CD4-positive, alpha-beta T cell treated with Interleukin-4 for 1 hour (primary cell): ENCODE measurements around the gene AMN.

Experiments used
- DNase-seq, 2 donors: peaks; one replicate each; pipeline ENCODE4 v3.0.0-alpha.2; 2020 to 2022

The AMN gene

GRCh38 chr14:102928412-102929240 is 6.2 kb downstream of the AMN start:
- DNase-seq, result peak; percentile 85 to 86

GRCh38 chr14:102929241-102930137 is 7.0 kb downstream of the AMN start:
- DNase-seq, result no peak

- no peak for DNase-seq
These were observed 7.8 kb downstream of the AMN start for GRCh38 chr14:102930138-102930752.

- no peak for DNase-seq
These were observed 8.5 kb downstream of the AMN start for GRCh38 chr14:102930753-102931579.

GRCh38 chr14:102931580-102932285 is 9.3 kb downstream of the AMN start:
- DNase-seq, result no peak

- no peak for DNase-seq
These were observed 10.2 kb downstream of the AMN start for GRCh38 chr14:102932484-102933248.

- no peak for DNase-seq
These were observed 11.3 kb downstream of the AMN start for GRCh38 chr14:102933618-102934231.

- DNase-seq, result no peak
These were observed 13.3 kb downstream of the AMN start for GRCh38 chr14:102935756-102936155.

- DNase-seq, result no peak
These were observed 15.1 kb downstream of the AMN start for GRCh38 chr14:102937331-102938175.

- DNase-seq, result no peak
These were observed 15.7 kb downstream of the AMN start for GRCh38 chr14:102938191-102938590.

- DNase-seq, result no peak
These were observed 16.9 kb downstream of the AMN start for GRCh38 chr14:102939329-102939728.

- DNase-seq, result no peak
These were observed 17.5 kb downstream of the AMN start for GRCh38 chr14:102939820-102940561.

- no peak for DNase-seq
These were observed 18.4 kb downstream of the AMN start for GRCh38 chr14:102940729-102941362.

- DNase-seq, result no peak
These were observed 19.1 kb downstream of the AMN start for GRCh38 chr14:102941419-102942011.

- DNase-seq, result no peak
These were observed 19.6 kb downstream of the AMN start for GRCh38 chr14:102942069-102942468.

- DNase-seq, result no peak
These were observed 21.0 kb downstream of the AMN start for GRCh38 chr14:102943454-102943853.

- DNase-seq, result no peak
These were observed 21.5 kb downstream of the AMN start for GRCh38 chr14:102943979-102944378.
